ENCODE measurements around the gene PNO1.
A peak's percentile ranks its signal among the peaks of the same experiment; 100 is the strongest.
"Not testable (repeated sequence)": the region's sequence is repeated elsewhere in the genome, so short reads cannot be mapped to it uniquely, and the experiment has no call there.

The PNO1 gene

DNA sequence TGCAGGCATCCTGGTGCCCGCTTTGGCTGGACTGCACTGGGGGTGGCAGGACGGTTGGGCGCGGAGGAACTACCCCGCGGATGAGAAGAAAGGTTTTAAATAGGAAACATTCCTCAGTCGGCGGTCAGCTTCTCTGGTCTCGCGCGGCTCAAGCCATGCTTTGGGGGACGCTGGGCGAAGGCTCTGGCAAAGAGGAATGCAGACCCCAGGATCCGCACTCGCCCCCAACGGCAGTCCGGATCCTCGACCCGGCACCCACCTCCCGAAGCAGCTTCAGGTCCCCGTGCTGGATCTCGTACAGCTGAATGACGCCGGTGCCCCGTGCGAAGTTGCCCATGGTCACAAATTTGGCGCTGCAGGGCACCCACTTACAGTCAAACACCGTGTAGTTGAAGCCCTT, 686 bp upstream of the PNO1 start:
- peak; percentile 1 for DNase-seq (ENCODE audit: low read depth)

GRCh38 chr2:68158134-68158447, 403 bp downstream of the PNO1 start:
- DNase-seq (ENCODE audit: low read depth): no peak

GRCh38 chr2:68163641-68164040, 6.0 kb downstream of the PNO1 start:
- DNase-seq (ENCODE audit: low read depth): no peak

GRCh38 chr2:68167186-68167585, 9.5 kb downstream of the PNO1 start:
- no peak for DNase-seq (ENCODE audit: low read depth)

DNA sequence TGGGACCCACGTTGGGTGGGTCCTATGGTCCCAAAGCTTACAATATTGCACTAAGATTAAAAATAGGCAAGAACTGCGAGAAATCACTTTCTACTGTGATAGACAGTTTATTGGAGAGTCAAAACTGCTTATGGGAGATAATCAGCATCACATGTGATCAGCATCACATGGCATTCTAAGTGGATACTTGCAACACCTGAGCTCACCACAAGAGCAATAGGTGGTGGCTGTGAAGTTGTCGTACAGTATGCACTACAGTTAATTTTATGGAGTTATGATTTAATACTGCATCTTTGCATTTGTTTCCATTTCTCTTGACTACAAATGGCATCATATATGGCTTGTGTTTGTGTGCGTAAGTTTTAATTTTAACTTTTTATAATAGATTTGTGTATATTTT, 11.6 kb downstream of the PNO1 start:
- DNase-seq (ENCODE audit: low read depth): no peak

GRCh38 chr2:68171146-68171545, 13.5 kb downstream of the PNO1 start:
- no peak for DNase-seq (ENCODE audit: low read depth)

- DNase-seq (ENCODE audit: low read depth): no peak
Observed at GRCh38 chr2:68171684-68172083, 14.0 kb downstream of the PNO1 start.

GRCh38 chr2:68172521-68172920, 14.8 kb downstream of the PNO1 start:
- no peak for DNase-seq (ENCODE audit: low read depth)

DNA sequence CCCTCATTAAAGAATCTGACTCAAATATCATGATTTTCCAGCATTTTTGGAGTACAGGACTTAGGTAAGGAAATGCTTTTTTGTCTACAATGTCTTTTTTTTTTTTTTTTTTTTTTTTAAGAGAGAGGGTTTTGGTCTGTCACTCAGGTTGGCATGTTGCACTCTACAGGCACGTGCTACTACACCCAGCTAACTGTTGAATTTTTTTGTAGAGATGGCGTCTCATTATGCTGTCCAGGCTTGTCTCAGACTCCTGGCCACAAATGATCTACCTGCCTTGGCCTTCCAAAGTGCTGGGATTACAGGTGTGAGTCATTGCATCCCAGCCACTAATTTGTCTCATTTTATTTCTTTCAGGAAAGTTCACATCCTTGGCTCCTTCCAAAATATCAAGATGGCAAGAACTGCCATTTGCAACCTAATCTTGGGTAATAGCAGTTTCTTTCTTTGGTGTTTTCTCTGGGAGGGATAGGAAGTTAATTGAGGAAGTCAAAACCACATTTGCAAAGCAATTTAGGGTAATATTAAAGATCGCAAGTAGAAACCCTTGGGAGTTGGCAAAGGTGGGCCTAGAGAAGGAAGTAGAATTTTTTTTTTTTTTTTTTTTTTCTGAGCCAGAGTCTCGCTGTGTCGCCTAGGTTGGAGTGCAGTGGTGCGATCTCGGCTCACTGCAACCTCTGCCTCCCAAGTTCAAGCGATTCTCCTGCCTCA, 15.5 kb downstream of the PNO1 start:
- DNase-seq (ENCODE audit: low read depth): no peak

DNA sequence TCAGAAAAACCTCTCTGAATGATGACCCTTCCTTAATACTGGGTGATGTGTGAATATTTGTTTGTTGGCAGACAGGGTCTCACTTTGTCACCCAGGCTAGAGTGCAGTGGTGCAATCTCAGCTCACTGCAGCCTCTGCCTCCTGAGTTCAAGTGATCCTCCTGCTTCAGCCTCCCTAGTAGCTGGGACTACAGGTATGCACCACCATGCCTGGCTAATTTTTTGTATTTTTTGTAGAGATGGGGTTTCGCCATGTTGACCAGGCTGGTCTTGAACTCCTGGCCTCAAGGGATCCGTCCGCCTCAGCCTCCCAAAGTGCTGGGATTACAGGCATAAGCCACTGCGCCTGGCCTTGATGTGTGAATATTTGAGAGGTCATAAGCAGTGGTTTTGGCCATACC, 17.5 kb downstream of the PNO1 start:
- DNase-seq (ENCODE audit: low read depth): not testable (repeated sequence)

- no peak for DNase-seq (ENCODE audit: low read depth)
Observed at GRCh38 chr2:68176657-68177056, 19.0 kb downstream of the PNO1 start.

- DNase-seq (ENCODE audit: low read depth): no peak
Observed at GRCh38 chr2:68177541-68177940, 19.9 kb downstream of the PNO1 start.

GRCh38 chr2:68178432-68178831, 20.7 kb downstream of the PNO1 start:
- no peak for DNase-seq (ENCODE audit: low read depth)

DNA sequence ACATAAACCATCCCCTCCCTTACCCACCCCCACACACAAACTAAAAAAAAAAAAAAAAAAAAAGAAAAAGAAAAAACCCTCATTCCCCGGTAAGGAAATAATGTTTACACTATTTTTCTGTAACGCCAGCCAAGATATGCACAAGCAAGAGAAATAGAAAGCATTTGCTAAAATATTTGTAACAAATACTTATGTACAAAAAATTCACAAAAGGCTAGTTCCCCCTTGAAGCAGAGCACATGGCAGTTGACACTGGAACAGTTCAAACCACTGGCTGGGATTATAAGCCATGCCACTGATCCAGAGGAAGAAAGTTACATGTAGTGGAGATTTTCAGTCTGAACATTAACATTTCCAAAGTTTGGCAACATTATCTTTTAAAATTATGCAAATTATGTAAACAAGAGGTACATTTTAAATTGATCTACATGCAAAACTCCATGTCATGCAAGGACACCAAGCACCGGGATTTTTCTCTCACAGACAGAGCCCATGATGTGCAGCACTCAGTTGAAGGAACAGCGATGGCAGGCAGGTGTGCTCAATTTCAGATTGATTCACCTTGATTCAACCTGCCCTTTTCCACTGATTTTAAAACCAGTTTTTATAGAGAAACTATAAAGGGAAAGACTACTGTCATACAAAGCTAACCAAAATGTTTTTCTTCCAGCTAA, 21.4 kb downstream of the PNO1 start:
- DNase-seq (ENCODE audit: low read depth): no peak

- no peak for DNase-seq (ENCODE audit: low read depth)
Observed at GRCh38 chr2:68182902-68183301, 25.2 kb downstream of the PNO1 start.

DNA sequence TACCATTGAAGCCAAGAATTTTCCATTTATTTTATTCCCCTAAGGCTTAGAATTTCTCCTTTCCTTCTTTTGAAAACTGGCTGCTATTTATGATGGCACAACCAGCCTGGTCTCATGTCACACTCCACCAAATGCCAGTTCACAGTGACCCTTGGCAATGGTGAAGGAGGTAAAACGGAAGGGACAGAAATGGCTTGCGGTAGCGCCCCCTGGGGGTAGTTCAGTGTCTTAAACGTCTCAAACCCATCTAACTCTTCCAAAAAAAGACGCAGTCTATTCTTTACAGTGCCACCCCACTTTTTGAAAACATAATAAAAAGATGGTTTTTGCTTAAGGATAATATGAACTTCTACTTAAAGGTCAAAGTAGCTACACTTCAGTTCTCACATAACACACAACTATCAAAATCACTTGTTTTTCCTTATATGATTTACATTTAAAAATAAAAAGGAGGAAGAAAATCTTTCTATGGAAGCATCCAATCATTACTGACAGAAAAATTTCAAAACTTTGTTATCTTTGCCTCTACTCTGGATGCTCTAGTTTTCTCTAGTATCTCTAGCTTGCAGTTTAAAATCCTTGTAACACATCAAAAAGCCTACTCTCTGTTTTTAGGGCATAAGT, 28.0 kb downstream of the PNO1 start:
- peak; percentile 17 for DNase-seq (ENCODE audit: low read depth)

DNA sequence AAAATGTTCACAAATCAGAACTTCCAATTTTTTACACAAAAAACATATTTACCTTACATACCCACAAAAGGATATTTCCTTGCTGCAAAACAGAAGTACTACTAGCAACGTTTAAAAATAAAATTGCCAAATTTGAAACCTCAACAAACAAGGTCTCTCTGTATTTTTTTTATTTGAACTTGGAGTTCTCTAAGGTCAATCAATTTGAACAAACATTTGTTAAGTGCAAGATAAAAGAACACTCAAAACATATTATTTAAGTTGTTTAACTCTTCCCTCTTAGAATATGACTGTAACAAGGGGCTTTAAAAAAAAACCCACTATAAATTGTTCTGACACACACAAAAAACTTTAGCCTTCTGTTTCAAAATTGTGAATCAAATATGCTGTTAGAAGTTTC, 29.6 kb downstream of the PNO1 start:
- no peak for DNase-seq (ENCODE audit: low read depth)

GRCh38 chr2:68188831-68189230, 31.1 kb downstream of the PNO1 start:
- DNase-seq (ENCODE audit: low read depth): no peak

DNA sequence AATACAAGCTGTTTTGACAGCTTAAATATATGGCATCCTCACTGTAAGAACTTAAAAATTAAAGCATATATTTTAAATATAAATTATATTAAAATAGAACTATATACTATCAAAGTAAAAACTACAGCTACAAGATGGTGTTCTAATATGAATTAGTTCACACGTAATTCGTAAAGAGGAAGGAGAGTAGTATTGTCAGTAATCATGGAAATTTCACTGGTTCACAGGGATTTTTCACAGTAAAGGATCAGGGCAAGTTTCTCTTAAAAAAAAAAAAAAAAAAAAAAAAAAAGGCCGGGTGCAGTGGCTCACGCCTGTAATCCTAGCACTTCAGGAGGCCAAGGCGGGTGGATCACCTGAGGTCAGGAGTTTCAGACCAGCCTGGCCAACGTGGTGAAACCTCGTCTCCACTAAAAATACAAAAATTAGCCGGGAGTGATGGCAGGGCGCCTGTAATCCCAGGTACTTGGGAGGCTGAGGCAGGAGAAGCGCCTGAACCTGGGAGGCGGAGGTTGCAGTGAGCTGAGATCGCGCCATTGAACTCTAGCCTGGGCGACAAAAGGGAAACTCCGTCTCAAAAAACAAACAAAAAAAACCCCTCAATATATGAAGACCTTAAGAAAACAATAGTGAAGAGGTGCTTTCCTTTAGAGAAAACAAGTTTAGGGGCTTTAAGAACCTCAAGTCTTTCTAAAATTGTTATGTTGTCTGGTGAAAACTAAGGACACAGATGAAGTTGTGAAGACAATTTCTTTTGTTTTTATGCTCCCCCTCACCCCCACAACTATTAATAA, 32.5 kb downstream of the PNO1 start:
- no peak for DNase-seq (ENCODE audit: low read depth)

- no peak for DNase-seq (ENCODE audit: low read depth)
Observed at GRCh38 chr2:68190991-68191731, 33.5 kb downstream of the PNO1 start.

DNA sequence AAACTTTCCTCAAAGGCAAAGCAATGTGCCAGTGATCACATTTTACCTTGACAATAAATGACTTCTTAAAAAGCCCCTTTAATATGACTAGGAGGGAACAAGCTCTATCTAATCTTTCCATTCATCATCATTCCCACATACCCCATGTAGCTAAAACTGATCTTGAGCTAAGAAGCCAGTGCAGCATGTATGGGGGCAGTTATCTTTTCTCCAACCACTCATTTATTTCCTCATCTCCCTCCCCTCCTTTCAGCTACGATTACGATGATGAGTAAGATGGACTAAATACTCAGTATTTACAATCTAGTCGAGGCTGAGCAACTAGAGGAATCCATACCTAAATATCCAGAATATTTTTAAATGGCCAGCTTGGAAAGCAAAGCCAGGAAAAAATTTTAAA, 35.5 kb downstream of the PNO1 start:
- DNase-seq (ENCODE audit: low read depth): no peak

GRCh38 chr2:68193787-68194372, 36.2 kb downstream of the PNO1 start:
- DNase-seq (ENCODE audit: low read depth): no peak
